Endodermal cell (in vitro differentiated cells): ENCODE data around the gene TINCR. TPM values are rescaled to one million over a fixed set of nuclear protein-coding genes. Genes with fewer than 3 reads are reported as not detected.
A peak's percentile ranks its signal among the peaks of the same experiment; 100 is the strongest.
"Not testable (repeated sequence)": the region's sequence is repeated elsewhere in the genome, so short reads cannot be mapped to it uniquely, and the experiment has no call there.

ENCODE experiments used
- DNase-seq: peaks from one replicate; pipeline ENCODE4 v3.0.0-alpha.2; 2017
- H3K27ac ChIP-seq: 2 replicates; pipeline ENCODE4 v1.5.1; 2013; ENCODE audit warnings: mild to moderate bottlenecking, low read depth, low read length, moderate library complexity
- H3K27me3 ChIP-seq: 2 replicates; pipeline ENCODE4 v1.6.1; 2013; ENCODE audit warnings: mild to moderate bottlenecking, low read length, moderate library complexity; ENCODE audit not compliant: insufficient read depth, control insufficient read depth, poor library complexity, severe bottlenecking
- H3K36me3 ChIP-seq: 2 replicates; pipeline ENCODE4 v1.7.0; 2013; ENCODE audit warnings: mild to moderate bottlenecking, low read length, moderate library complexity; ENCODE audit not compliant: control insufficient read depth, insufficient read depth
- H3K4me1 ChIP-seq: one replicate; pipeline ENCODE4 v1.7.0; 2013; ENCODE audit warnings: low read length; ENCODE audit not compliant: control insufficient read depth, insufficient read depth
- H3K4me3 ChIP-seq: 2 replicates; pipeline ENCODE4 v1.5.1; 2013; ENCODE audit warnings: mild to moderate bottlenecking, low read length, moderate library complexity
- H3K9ac ChIP-seq: 2 replicates; pipeline ENCODE4 v1.6.1; 2013; ENCODE audit warnings: mild to moderate bottlenecking, low read length, moderate library complexity; ENCODE audit not compliant: poor library complexity, severe bottlenecking; ENCODE audit errors: extremely low read depth
- H3K9me3 ChIP-seq: 2 replicates; pipeline ENCODE4 v1.6.1; 2013; ENCODE audit warnings: mild to moderate bottlenecking, low read length, moderate library complexity; ENCODE audit not compliant: control insufficient read depth
- H3K27ac Mint-ChIP-seq: 2 replicates; pipeline ENCODE4 v1.8.0; 2020; ENCODE audit warnings: mixed read lengths
- H3K27me3 Mint-ChIP-seq: 2 replicates; pipeline ENCODE4 v1.8.0; 2021; ENCODE audit warnings: mild to moderate bottlenecking, mixed read lengths; ENCODE audit not compliant: insufficient read depth
- H3K36me3 Mint-ChIP-seq: 2 replicates; pipeline ENCODE4 v1.8.0; 2020; ENCODE audit warnings: low read depth, mixed read lengths
- H3K4me1 Mint-ChIP-seq: 2 replicates; pipeline ENCODE4 v1.8.0; 2020; ENCODE audit warnings: mixed read lengths
- H3K4me3 Mint-ChIP-seq: 2 replicates; pipeline ENCODE4 v1.8.0; 2020; ENCODE audit warnings: mild to moderate bottlenecking, moderate library complexity, mixed read lengths
- H3K9me3 Mint-ChIP-seq: 2 replicates; pipeline ENCODE4 v1.8.0; 2020; ENCODE audit warnings: mild to moderate bottlenecking, mixed read lengths
- WGBS, 2 experiments: methylation state at CpG; one replicate each; pipeline versions ENCODE4 v1.1.5 to v1.1.7; 2013; ENCODE audit warnings: missing lambda C conversion rate in 2 of 2, mixed read lengths in 1 of 2; ENCODE audit not compliant: insufficient coverage in 1 of 2, insufficient read length in 1 of 2; 5-methylcytosine and 5-hydroxymethylcytosine counted together
- total RNA-seq, 2 donors: library from RNA; stranded (reverse); fragmentation: NEBNext Ultra II Directional in 1 of 2; extraction: Animal tissue kit (Norgen Biotek cat#: 25700) in 1 of 2; gene quantifications; 2 replicates in 1 of 2; 3 replicates in 1 of 2; pipeline ENCODE4 v1.2.1, GENCODE V29; 2021
- TF ChIP-seq, protein P1 (sequence below): fragments of 200-600 bp; sonication (generic); conservative IDR thresholded peaks from 2 replicates; pipeline ENCODE4 v1.5.0; 2021; ENCODE audit warnings: antibody characterized with exemption, mild to moderate bottlenecking

Gene TINCR
- total RNA-seq, 2 donors from 2014 or later, result 0.53 to 1.2 TPM

DNA sequence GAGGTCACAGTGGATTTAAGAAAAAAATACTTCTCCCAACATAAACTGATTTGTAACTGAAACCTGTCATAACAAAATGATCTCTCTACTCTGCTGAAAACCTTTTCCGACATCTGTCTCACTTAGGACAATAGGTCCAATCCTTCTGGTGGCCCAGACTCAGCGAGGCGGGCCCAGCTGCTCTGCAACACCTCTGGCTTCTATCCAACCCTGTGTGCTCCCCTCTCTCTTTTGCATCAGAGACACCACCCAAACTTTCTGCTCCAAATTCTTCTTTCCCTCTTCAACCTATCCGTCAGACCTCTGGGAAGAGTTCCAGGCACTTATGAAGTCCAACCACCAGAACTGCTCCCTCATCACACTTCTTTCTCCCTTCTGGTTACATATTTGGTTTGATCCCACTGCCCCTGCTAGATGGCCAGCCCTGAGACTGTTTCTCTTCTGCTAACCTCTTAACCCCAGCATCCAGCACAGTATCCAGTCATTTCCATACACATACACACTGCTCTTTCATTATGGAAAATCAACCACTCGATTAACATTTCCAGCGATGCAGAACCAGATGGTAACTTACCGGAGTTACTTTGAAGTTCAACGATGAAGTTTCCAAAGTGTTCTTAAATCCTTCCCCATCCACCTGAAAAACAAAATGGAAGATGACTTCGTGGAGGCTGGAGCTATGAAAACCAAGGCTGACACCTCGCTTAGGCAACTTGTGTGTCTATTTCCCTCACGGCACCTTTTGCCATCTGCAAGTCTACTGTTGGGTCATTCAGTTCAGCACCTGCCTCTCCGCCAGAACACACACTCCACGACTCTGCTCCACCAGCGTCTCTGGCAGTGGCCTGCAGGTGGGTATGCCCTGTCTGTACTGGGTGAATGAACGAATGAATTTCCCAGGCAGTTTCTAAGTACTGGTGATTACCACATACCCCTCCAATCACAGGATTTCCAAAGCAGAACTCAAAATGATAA lies 45.4 kb upstream of the TINCR start:
- Mint-ChIP-seq H3K9me3 (no peaks in the 10 kb centered on the region), H3K4me3 (no peak overlapping the region), H3K4me1 (no peaks in the 10 kb centered on the region), H3K36me3 (peaks cover 84% of the 10 kb centered on the region), H3K27ac (no peak overlapping the region), H3K27me3 (no peaks in the 10 kb centered on the region)
- Histone ChIP-seq H3K36me3 (peaks cover 87% of the 10 kb centered on the region), H3K27ac (no peak overlapping the region), H3K27me3 (no peaks in the 10 kb centered on the region), H3K4me3 (no peak overlapping the region), H3K9me3 (no peaks in the 10 kb centered on the region), H3K9ac (no peak overlapping the region), H3K4me1 (no peaks in the 10 kb centered on the region)
- no peak for DNase-seq
- WGBS, 2 experiments, result 95 to 99% methylated on average over 14 to 15 of the region's 15 CpGs
- TF ChIP-seq, protein P1, sequence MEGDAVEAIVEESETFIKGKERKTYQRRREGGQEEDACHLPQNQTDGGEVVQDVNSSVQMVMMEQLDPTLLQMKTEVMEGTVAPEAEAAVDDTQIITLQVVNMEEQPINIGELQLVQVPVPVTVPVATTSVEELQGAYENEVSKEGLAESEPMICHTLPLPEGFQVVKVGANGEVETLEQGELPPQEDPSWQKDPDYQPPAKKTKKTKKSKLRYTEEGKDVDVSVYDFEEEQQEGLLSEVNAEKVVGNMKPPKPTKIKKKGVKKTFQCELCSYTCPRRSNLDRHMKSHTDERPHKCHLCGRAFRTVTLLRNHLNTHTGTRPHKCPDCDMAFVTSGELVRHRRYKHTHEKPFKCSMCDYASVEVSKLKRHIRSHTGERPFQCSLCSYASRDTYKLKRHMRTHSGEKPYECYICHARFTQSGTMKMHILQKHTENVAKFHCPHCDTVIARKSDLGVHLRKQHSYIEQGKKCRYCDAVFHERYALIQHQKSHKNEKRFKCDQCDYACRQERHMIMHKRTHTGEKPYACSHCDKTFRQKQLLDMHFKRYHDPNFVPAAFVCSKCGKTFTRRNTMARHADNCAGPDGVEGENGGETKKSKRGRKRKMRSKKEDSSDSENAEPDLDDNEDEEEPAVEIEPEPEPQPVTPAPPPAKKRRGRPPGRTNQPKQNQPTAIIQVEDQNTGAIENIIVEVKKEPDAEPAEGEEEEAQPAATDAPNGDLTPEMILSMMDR, result no peak

DNA sequence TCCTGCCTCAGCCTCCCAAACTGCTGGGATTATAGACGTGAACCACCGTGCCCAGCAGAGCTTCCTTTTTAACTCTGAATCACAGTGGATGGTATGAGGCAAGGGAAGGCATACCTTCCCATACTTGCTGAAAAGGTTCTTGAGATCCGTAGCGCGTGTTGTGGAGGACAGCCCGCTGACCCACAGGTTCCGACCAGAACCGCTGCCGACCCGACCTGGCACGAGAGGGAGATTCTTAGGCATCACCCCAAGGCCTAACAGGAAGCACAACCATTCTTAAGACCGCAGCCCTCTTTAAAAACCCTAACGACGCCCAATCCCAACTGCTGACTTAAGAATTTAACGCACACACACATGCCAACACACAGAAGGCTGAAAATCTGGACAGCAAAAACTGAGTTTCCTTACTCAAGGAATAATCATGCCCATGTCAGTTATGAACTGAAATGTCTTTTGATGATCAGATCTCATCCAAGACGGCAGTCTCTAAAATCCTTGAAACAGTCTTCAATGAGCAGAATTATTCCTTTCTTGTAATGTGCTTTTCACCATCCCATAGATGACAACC lies 42.2 kb upstream of the TINCR start:
- H3K36me3 ChIP-seq, result peaks cover 87% of the 10 kb centered on the region
- H3K27me3 ChIP-seq, result no peaks in the 10 kb centered on the region
- DNase-seq, result no peak
- Mint-ChIP-seq H3K36me3 (peaks cover 86% of the 10 kb centered on the region), H3K27me3 (no peaks in the 10 kb centered on the region), H3K4me1 (no peaks in the 10 kb centered on the region), H3K9me3 (no peaks in the 10 kb centered on the region), H3K27ac (peak overlapping the region; percentile 1), H3K4me3 (no peak overlapping the region)
- no peaks in the 10 kb centered on the region for H3K9me3 ChIP-seq
- TF ChIP-seq, protein P1, result no peak
- H3K4me3 ChIP-seq, result no peak overlapping the region
- no peak overlapping the region for H3K9ac ChIP-seq
- whole genome bisulfite sequencing, 2 experiments, result 95 to 96% methylated on average over 11 to 16 of the region's 16 CpGs
- H3K4me1 ChIP-seq, result no peaks in the 10 kb centered on the region
- no peak overlapping the region for H3K27ac ChIP-seq

DNA sequence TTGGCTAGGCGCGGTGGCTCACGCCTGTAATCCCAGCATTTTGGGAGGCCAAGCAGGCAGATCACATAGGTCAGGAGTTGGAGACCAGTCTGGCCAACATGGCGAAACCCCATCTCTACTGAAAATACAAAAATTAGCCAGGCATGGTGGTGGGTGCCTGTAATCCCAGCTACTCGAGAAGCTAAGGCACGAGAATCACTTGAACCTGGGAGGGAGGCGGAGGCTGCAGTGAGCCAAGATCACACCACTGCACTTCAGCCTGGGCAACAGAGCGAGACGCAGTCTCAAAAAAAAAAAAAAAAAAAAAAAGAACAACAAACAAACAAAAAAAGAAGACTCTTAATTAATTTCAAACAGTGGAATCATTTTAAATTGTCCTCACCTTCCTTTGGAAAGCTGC lies 41.0 kb upstream of the TINCR start:
- DNase-seq, H3K9ac ChIP-seq, H3K4me3 ChIP-seq, H3K27ac Mint-ChIP-seq, H3K27me3 ChIP-seq, H3K9me3 ChIP-seq, H3K27me3 Mint-ChIP-seq, H3K4me1 ChIP-seq, H3K4me1 Mint-ChIP-seq, H3K9me3 Mint-ChIP-seq, H3K4me3 Mint-ChIP-seq, H3K27ac ChIP-seq: not testable (repeated sequence)
- H3K36me3 Mint-ChIP-seq, result peaks cover 85% of the 10 kb centered on the region
- 95 to 99% methylated on average over 5 to 9 of the region's 9 CpGs for WGBS, 2 experiments
- H3K36me3 ChIP-seq, result peaks cover 86% of the 10 kb centered on the region
